Measurements from ENCODE around the gene NFASC.

The NFASC gene

GRCh38 chr1:204870160-204870912, at the start of gene NFASC:
Gene NFASC (plus strand): TSS chr1:204870862. CDS start chr1:204944316, 73,454 bp downstream.
- Mint-ChIP-seq H3K4me1 (no peaks in the 10 kb centered on the region), H3K27me3 (no peaks in the 10 kb centered on the region), H3K4me3 (no peak within 1 kb of the TSS), H3K36me3 (ENCODE audit: low read depth) (no peaks in the 10 kb centered on the region), H3K27ac (no peak within 1 kb of the TSS), H3K9me3 (no peaks in the 10 kb centered on the region)
- ATAC-seq (no peak), DNase-seq (no peak)

GRCh38 chr1:204821476-204821875, 49.2 kb upstream of the NFASC start:
- no peaks in the 10 kb centered on the region for H3K36me3 Mint-ChIP-seq (ENCODE audit: low read depth)
- H3K4me1 Mint-ChIP-seq = no peaks in the 10 kb centered on the region
- H3K9me3 Mint-ChIP-seq = no peaks in the 10 kb centered on the region
- no peak for ATAC-seq
- H3K27me3 Mint-ChIP-seq = peaks cover 10% of the 10 kb centered on the region
- H3K4me3 Mint-ChIP-seq = no peak overlapping the region
- no peak for DNase-seq
- H3K27ac Mint-ChIP-seq = no peak overlapping the region

- H3K4me1 Mint-ChIP-seq = no peaks in the 10 kb centered on the region
- ATAC-seq = no peak
- no peak overlapping the region for H3K4me3 Mint-ChIP-seq
- H3K27me3 Mint-ChIP-seq = peaks cover 9% of the 10 kb centered on the region
- DNase-seq = no peak
- no peak overlapping the region for H3K27ac Mint-ChIP-seq
- H3K36me3 Mint-ChIP-seq (ENCODE audit: low read depth) = no peaks in the 10 kb centered on the region
- H3K9me3 Mint-ChIP-seq = no peaks in the 10 kb centered on the region
Observed at GRCh38 chr1:204821924-204822323, 48.7 kb upstream of the NFASC start.

- DNase-seq = peak; percentile 31
- H3K4me1 Mint-ChIP-seq = peaks cover 2% of the 10 kb centered on the region
- H3K9me3 Mint-ChIP-seq = no peaks in the 10 kb centered on the region
- no peaks in the 10 kb centered on the region for H3K36me3 Mint-ChIP-seq (ENCODE audit: low read depth)
- no peak overlapping the region for H3K4me3 Mint-ChIP-seq
- no peak overlapping the region for H3K27ac Mint-ChIP-seq
- H3K27me3 Mint-ChIP-seq = peaks cover 24% of the 10 kb centered on the region
- ATAC-seq = peak; percentile 50
Observed at GRCh38 chr1:204826970-204827369, 43.7 kb upstream of the NFASC start.

GRCh38 chr1:204828352-204828850, 42.3 kb upstream of the NFASC start:
- Mint-ChIP-seq H3K36me3 (ENCODE audit: low read depth) (no peaks in the 10 kb centered on the region), H3K4me3 (peak overlapping the region; percentile 12), H3K27ac (no peak overlapping the region), H3K4me1 (peaks cover 2% of the 10 kb centered on the region), H3K9me3 (no peaks in the 10 kb centered on the region), H3K27me3 (peaks cover 27% of the 10 kb centered on the region)
- ATAC-seq = peak; percentile 65
- peak; percentile 56 for DNase-seq

- Mint-ChIP-seq H3K27me3 (peaks cover 27% of the 10 kb centered on the region), H3K27ac (no peak overlapping the region), H3K9me3 (no peaks in the 10 kb centered on the region), H3K4me1 (peaks cover 2% of the 10 kb centered on the region), H3K36me3 (ENCODE audit: low read depth) (no peaks in the 10 kb centered on the region), H3K4me3 (peak overlapping the region; percentile 13)
- ATAC-seq (no peak), DNase-seq (no peak)
Observed at GRCh38 chr1:204829133-204829825, 41.4 kb upstream of the NFASC start.

- peaks cover 32% of the 10 kb centered on the region for H3K27me3 Mint-ChIP-seq
- H3K9me3 Mint-ChIP-seq = no peaks in the 10 kb centered on the region
- DNase-seq = no peak
- no peak overlapping the region for H3K4me3 Mint-ChIP-seq
- peaks cover 2% of the 10 kb centered on the region for H3K4me1 Mint-ChIP-seq
- no peaks in the 10 kb centered on the region for H3K36me3 Mint-ChIP-seq (ENCODE audit: low read depth)
- no peak for ATAC-seq
- H3K27ac Mint-ChIP-seq = no peak overlapping the region
Observed at GRCh38 chr1:204830747-204831146, 39.9 kb upstream of the NFASC start.

- Mint-ChIP-seq H3K4me1 (peaks cover 2% of the 10 kb centered on the region), H3K27me3 (peaks cover 32% of the 10 kb centered on the region), H3K27ac (no peak overlapping the region)
Observed at GRCh38 chr1:204831186-204831585, 39.5 kb upstream of the NFASC start.

GRCh38 chr1:204834336-204834735, 36.3 kb upstream of the NFASC start:
- Mint-ChIP-seq H3K36me3 (ENCODE audit: low read depth) (no peaks in the 10 kb centered on the region), H3K27me3 (peaks cover 35% of the 10 kb centered on the region), H3K4me3 (no peak overlapping the region), H3K9me3 (no peaks in the 10 kb centered on the region), H3K27ac (no peak overlapping the region), H3K4me1 (no peaks in the 10 kb centered on the region)
- no peak for ATAC-seq
- DNase-seq = no peak

More at GRCh38 chr1:204831186-204831585, 39.5 kb upstream of the NFASC start:
- Mint-ChIP-seq H3K4me3 (no peak overlapping the region), H3K9me3 (no peaks in the 10 kb centered on the region), H3K36me3 (ENCODE audit: low read depth) (no peaks in the 10 kb centered on the region)
- ATAC-seq (no peak), DNase-seq (no peak)

GRCh38 chr1:204834752-204835151, 35.9 kb upstream of the NFASC start:
- no peak overlapping the region for H3K27ac Mint-ChIP-seq
- no peaks in the 10 kb centered on the region for H3K36me3 Mint-ChIP-seq (ENCODE audit: low read depth)
- ATAC-seq = no peak
- DNase-seq = no peak
- no peak overlapping the region for H3K4me3 Mint-ChIP-seq
- no peaks in the 10 kb centered on the region for H3K4me1 Mint-ChIP-seq
- peaks cover 33% of the 10 kb centered on the region for H3K27me3 Mint-ChIP-seq
- no peaks in the 10 kb centered on the region for H3K9me3 Mint-ChIP-seq

- no peaks in the 10 kb centered on the region for H3K4me1 Mint-ChIP-seq
- no peak overlapping the region for H3K27ac Mint-ChIP-seq
- H3K9me3 Mint-ChIP-seq = no peaks in the 10 kb centered on the region
- peaks cover 25% of the 10 kb centered on the region for H3K27me3 Mint-ChIP-seq
- ATAC-seq (no peak), DNase-seq (no peak)
- no peak overlapping the region for H3K4me3 Mint-ChIP-seq
- H3K36me3 Mint-ChIP-seq (ENCODE audit: low read depth) = no peaks in the 10 kb centered on the region
Observed at GRCh38 chr1:204835737-204836136, 34.9 kb upstream of the NFASC start.

- no peak overlapping the region for H3K4me3 Mint-ChIP-seq
- peaks cover 25% of the 10 kb centered on the region for H3K27me3 Mint-ChIP-seq
- H3K4me1 Mint-ChIP-seq = no peaks in the 10 kb centered on the region
- ATAC-seq (no peak), DNase-seq (no peak)
- H3K9me3 Mint-ChIP-seq = no peaks in the 10 kb centered on the region
- H3K36me3 Mint-ChIP-seq (ENCODE audit: low read depth) = no peaks in the 10 kb centered on the region
- H3K27ac Mint-ChIP-seq = no peak overlapping the region
Observed at GRCh38 chr1:204836856-204837255, 33.8 kb upstream of the NFASC start.

- Mint-ChIP-seq H3K27me3 (peaks cover 22% of the 10 kb centered on the region), H3K27ac (no peak overlapping the region), H3K4me3 (no peak overlapping the region), H3K9me3 (no peaks in the 10 kb centered on the region), H3K4me1 (no peaks in the 10 kb centered on the region), H3K36me3 (ENCODE audit: low read depth) (no peaks in the 10 kb centered on the region)
- DNase-seq (peak; percentile 34), ATAC-seq (no peak)
Observed at GRCh38 chr1:204837440-204838084, 33.1 kb upstream of the NFASC start.

GRCh38 chr1:204841316-204841715, 29.3 kb upstream of the NFASC start:
- Mint-ChIP-seq H3K9me3 (no peaks in the 10 kb centered on the region), H3K27ac (no peak overlapping the region), H3K27me3 (peaks cover 19% of the 10 kb centered on the region)

GRCh38 chr1:204841798-204842197, 28.9 kb upstream of the NFASC start:
- DNase-seq (no peak), ATAC-seq (no peak)
- Mint-ChIP-seq H3K4me3 (no peak overlapping the region), H3K36me3 (ENCODE audit: low read depth) (no peaks in the 10 kb centered on the region), H3K9me3 (no peaks in the 10 kb centered on the region), H3K4me1 (no peaks in the 10 kb centered on the region), H3K27me3 (peaks cover 17% of the 10 kb centered on the region), H3K27ac (no peak overlapping the region)

More at GRCh38 chr1:204841316-204841715, 29.3 kb upstream of the NFASC start:
- Mint-ChIP-seq H3K4me1 (no peaks in the 10 kb centered on the region), H3K36me3 (ENCODE audit: low read depth) (no peaks in the 10 kb centered on the region), H3K4me3 (no peak overlapping the region)
- no peak for DNase-seq
- no peak for ATAC-seq
